SW480 (cell line): ENCODE results near the gene LSR.
"Not testable (repeated sequence)": the region's sequence is repeated elsewhere in the genome, so short reads cannot be mapped to it uniquely, and the experiment has no call there.

ENCODE experiments used
- DNase-seq: peaks from one replicate; pipeline ENCODE4 v3.0.0-alpha.2; 2016; ENCODE audit warnings: low spot score

The LSR gene

GRCh38 chr19:35267353-35267817 lies 18.6 kb downstream of the LSR start:
- peak; percentile 36 for DNase-seq

DNA sequence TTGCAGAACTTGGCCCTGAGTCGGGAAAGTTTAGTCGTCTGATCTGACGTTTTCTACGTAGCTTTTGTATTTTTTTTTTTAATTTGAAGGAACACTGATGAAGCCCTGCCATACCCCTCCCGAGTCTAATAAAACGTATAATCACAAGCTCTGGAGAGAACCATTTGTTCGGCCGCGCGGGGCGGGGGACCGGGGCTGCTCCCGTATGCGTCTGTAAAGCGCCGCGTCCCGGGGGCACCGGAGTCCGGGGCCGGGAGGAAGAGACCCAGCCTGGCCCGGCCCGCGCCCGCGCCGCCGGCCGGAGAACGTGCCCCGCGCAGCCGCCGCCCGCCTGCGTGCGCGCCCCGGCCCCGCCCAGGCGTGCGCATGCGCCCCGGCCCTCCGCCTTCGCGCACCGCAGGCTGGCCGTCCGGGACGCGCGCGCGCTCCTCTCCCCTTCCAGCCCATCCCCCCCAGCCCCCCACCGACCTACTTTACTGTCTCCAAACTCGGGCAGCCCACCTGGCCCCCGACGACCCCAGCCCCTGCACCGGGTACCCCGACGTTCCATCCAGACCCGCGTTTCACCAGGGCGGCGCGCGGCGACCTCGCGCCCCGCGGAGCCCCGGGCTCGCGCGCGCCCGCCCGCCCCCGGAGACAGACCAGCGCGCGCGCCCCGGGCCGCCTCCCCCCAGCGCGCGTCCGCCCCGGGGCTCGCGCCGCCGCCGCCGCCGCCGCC lies 19.2 kb downstream of the LSR start:
- peak; percentile 61 for DNase-seq

- peak; percentile 90 for DNase-seq
Measured at GRCh38 chr19:35268536-35269437, 20.0 kb downstream of the LSR start, which contains the start of gene USF2. TSS of gene USF2 (plus strand) at chr19:35268962. CDS start at chr19:35269102, 140 bp downstream.

- DNase-seq: peak; percentile 96
Measured at GRCh38 chr19:35269438-35270117, 20.8 kb downstream of the LSR start.

GRCh38 chr19:35270381-35270811 lies 21.6 kb downstream of the LSR start:
- DNase-seq: no peak

DNA sequence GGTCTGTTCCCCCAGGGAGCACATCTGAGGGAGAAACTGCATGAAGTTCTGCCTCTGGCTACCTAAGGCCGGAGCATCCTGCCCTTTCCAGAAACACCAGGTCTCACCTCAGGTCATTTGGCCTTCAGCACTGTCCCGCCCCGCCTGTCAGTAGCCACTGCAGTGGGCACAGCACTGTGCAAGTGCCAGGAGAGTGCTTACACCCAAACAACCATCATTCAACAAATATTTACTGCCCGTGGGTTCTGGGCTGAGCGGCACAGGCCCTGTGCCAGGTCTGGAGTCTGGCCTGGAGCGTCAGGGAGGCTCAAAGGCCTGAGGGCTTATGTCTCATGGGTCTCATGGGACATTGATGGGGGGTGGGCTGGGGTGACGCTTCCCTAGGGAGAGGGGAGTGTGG lies 22.7 kb downstream of the LSR start:
- no peak for DNase-seq

GRCh38 chr19:35272122-35272719 lies 23.4 kb downstream of the LSR start:
- DNase-seq: no peak

GRCh38 chr19:35272954-35273649 lies 24.3 kb downstream of the LSR start:
- DNase-seq: no peak

DNA sequence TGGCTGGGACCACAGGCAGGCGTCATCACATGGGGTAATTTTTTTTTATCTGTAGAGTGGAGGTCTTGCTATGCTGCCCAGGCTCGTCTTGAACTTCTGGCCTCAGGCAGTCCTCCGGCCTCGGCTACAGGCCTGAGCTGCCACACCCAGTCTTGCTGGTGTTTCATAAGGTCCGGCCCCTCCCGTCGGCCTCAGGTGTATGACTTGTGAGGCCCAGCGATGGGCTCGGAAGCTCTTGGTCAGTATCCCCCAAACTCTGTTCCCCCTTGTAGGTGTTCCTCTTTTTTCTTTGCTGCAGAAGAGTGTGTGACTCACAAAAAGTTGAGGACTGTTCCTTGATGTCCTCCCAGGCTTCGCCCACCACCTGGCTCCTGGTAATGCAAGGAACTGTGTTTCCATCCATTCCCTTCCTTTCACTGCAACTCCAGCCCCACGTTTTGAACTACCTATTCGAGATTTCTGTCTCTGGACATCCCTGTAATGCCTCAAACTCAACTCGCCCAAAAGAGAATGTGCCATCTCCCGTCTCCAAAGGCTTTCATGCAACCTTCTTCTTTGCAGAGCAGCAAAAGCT lies 25.0 kb downstream of the LSR start:
- no peak for DNase-seq

DNA sequence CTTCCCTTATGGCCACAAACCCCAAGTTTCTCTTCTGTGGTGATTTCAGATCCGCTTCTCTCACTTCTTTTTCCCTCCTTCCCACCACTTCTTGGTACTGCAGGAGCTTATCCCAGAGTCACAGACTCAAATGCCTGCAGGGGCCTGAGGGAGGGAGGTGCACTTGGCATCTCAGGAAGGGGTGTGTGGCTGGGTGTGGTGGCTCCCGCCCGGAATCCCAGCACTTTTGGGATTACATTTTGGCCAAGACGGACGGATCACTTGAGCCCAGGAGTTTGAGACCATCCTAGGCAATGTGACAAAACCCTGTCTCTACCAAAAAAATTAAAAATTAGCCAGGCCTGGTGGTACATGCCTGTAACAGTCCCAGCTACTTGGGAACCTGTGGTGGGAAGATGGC lies 25.5 kb downstream of the LSR start:
- no peak for DNase-seq

- no peak for DNase-seq
Measured at GRCh38 chr19:35276706-35277281, 28.0 kb downstream of the LSR start.

DNA sequence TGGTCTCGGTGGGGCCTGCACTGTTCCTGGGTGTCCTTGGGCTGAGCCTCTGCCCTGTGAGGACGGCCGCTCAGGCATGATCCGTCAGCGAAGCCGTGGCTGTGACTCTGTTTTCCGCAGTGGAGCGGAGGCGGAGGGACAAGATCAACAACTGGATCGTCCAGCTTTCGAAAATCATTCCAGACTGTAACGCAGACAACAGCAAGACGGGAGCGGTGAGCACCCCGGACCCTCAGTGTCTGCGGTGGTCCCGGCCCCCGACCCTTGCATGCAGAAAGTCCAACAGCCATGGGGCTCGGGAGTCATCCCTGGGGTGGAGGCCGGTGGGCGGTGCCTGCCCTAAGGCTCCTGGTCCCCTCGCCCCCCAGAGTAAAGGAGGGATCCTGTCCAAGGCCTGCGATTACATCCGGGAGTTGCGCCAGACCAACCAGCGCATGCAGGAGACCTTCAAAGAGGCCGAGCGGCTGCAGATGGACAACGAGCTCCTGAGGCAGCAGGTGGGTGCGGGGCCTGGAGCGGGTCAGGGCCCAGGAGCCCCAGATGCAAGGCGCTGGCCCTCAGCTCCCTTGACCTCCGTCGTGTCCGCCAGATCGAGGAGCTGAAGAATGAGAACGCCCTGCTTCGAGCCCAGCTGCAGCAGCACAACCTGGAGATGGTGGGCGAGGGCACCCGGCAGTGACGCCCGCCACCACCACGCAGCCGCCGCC lies 29.9 kb downstream of the LSR start:
- DNase-seq: no peak

GRCh38 chr19:35279374-35279773 lies 30.6 kb downstream of the LSR start:
- DNase-seq: no peak

DNA sequence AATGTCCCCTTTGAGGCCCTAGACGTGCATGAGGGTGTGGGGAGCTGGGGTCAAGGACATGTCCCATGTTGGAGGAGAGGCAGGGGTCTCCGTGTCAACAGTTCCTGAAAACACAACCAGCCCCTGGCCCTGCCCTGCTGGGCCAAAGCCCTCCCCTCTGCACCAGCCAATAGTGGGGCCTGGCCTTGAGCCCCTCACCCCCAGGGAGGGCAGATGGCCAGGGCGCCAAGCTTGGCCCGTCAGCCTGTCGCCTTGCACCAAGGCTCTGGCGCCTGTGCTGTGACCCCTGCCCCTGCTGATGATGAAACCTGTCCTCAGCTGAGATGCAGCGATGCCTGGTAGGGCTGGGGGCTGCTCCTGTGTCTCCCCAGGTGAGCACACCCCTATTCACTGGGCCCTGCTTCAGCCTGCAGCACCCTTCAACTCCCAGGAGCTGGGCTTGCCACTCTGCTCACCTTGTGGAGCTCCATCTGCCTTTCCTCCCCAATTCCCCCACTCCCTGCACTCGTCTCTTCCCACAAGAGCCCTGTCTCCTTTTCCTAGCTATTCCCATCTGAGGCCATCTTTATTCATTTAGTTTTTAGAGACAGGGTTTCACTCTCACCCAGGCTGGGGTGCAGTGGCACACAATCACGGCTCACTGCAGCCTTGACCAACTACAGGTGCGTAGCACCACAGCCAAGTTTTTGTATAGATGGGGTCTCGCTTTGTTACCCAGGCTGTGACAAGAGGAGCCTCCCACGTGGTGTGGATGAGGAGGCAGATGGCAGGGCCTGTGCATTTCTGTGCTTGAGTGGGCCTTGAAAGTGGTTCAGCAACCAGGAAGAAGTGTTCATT lies 31.4 kb downstream of the LSR start:
- DNase-seq: no peak

DNA sequence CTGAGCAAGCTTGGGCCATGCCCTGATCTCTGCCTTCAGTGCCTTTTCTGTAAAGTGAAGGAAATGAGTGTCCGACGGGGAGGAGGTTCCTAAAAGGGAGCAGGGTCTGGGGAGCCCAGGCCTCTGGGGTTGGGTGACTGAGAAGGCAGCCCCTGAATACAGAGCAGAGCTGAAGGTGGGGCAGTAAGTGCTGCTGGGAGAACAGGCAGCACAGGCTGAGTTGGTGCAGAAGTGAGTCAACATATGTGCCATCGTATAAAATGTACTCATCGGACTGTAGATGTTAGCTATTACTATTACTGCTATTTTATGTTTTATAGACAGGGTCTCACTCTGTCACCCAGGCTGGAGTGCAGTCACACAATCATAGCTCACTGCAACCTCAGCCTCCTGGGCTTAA lies 32.5 kb downstream of the LSR start:
- no peak for DNase-seq

DNA sequence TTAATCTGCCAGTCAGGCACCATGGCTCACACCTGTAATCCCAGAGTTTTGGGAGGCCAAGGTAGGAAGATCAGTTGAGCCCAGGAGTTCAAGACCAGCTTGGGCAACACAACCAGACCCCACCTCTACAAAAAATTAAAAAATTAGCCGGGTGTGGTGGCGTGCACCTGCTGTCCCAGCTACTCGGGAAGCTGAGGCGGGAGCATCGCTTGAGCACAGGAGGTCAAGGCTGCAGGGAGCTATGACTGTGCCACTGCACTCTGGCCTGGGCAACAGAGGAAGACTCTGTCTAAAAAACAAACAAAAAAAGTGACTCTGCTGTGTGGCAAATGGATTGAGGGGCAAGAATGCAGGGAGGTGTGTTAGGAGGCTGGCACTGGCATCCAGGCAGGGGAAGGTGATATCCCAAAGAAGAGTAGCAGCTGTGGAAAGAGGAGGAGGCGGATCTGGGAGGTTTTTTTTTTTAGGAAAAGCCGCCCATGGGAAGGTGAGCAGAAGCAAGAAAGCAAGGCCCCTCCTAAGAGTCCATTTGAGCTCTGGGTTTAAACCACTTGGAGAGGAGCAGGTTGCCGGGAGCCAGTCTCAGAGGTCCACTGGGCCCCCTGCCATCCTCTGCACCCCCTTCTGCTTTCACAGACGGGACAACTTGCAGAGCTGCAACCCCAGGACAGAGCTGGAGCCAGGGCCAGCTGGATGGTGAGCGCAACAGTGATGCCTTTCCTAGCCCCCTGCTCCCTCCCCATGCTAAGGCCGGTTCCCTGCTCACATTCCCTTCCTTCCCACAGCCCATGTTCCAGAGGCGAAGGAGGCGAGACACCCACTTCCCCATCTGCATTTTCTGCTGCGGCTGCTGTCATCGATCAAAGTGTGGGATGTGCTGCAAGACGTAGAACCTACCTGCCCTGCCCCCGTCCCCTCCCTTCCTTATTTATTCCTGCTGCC lies 35.6 kb downstream of the LSR start:
- no peak for DNase-seq

- DNase-seq: no peak
Measured at GRCh38 chr19:35285095-35285449, 36.3 kb downstream of the LSR start.

- not testable (repeated sequence) for DNase-seq
Measured at GRCh38 chr19:35285465-35285864, 36.7 kb downstream of the LSR start.
